Smooth muscle cell (in vitro differentiated cells): ENCODE measurements around the gene DGKB. TPM values are rescaled to one million over a fixed set of nuclear protein-coding genes. Genes with fewer than 3 reads are reported as not detected.

ENCODE experiments used
- DNase-seq: peaks from one replicate; lab custom pipeline; 2025; ENCODE audit not compliant: unreplicated experiment; lab: John Stamatoyannopoulos, UW
- H2AFZ ChIP-seq: fragments of 200-600 bp; sonication (generic); 2 replicates; pipeline ENCODE4 v1.6.0; 2016; ENCODE audit warnings: antibody characterized with exemption, low read depth, mild to moderate bottlenecking
- H3F3A ChIP-seq: fragments of 200-600 bp; sonication (generic); 2 replicates; pipeline ENCODE4 v1.6.0; 2017; ENCODE audit warnings: antibody characterized with exemption, low read depth
- H3K27ac ChIP-seq: fragments of 200-600 bp; sonication (generic); 2 replicates; pipeline ENCODE4 v1.5.1; 2016; ENCODE audit warnings: low read depth, mild to moderate bottlenecking
- H3K27me3 ChIP-seq: fragments of 200-600 bp; sonication (generic); 2 replicates; pipeline ENCODE4 v1.6.1; 2016; ENCODE audit warnings: low read depth, mild to moderate bottlenecking
- H3K36me3 ChIP-seq: fragments of 200-600 bp; sonication (generic); 2 replicates; pipeline ENCODE4 v1.5.1; 2016; ENCODE audit warnings: low read depth
- H3K4me1 ChIP-seq: fragments of 200-600 bp; sonication (generic); 2 replicates; pipeline ENCODE4 v1.5.1; 2016; ENCODE audit warnings: low read depth
- H3K4me2 ChIP-seq: fragments of 200-600 bp; sonication (generic); 2 replicates; pipeline ENCODE4 v1.6.0; 2016; ENCODE audit warnings: mild to moderate bottlenecking
- H3K4me3 ChIP-seq: fragments of 200-600 bp; sonication (generic); 2 replicates; pipeline ENCODE4 v1.5.1; 2016; ENCODE audit warnings: mild to moderate bottlenecking
- H3K79me2 ChIP-seq: fragments of 200-600 bp; sonication (generic); 2 replicates; pipeline ENCODE4 v1.6.0; 2016; ENCODE audit warnings: low read depth, mild to moderate bottlenecking
- H3K9ac ChIP-seq: fragments of 200-600 bp; sonication (generic); 2 replicates; pipeline ENCODE4 v1.6.0; 2016; ENCODE audit warnings: low read depth
- H3K9me3 ChIP-seq: fragments of 200-600 bp; sonication (generic); replicated peaks from 2 replicates; pipeline ENCODE4 v1.5.1; 2016; ENCODE audit warnings: low read depth
- H4K20me1 ChIP-seq: fragments of 200-600 bp; sonication (generic); 2 replicates; pipeline ENCODE4 v1.6.0; 2016; ENCODE audit warnings: low read depth
- CTCF ChIP-seq: fragments of 200-600 bp; sonication (generic); IDR thresholded peaks from 2 replicates; pipeline ENCODE4 v1.5.1; 2017; ENCODE audit warnings: borderline replicate concordance, mild to moderate bottlenecking, antibody characterized with exemption; ENCODE audit not compliant: insufficient read depth, poor library complexity, severe bottlenecking
- WGBS: methylation state at CpG from one replicate; pipeline ENCODE4 v1.1.7; 2016; ENCODE audit warnings: low lambda C conversion rate; 5-methylcytosine and 5-hydroxymethylcytosine counted together
- polyA plus RNA-seq: library from polyadenylated mRNA; unstranded; fragments of >200 nt; fragmentation: Nextera tagmentation; extraction: Ambion mirVana; gene quantifications from 2 replicates; pipeline ENCODE4 v1.2.1, GENCODE V29; 2016
- total RNA-seq: library from RNA; depleted of rRNA; stranded (reverse); fragments of >200 nt; gene quantifications from 2 replicates; pipeline ENCODE4 v1.2.3, GENCODE V29; 2014

The DGKB gene
- total and polyA plus RNA-seq, 2 experiments from 2014 or later = not detected

DNA sequence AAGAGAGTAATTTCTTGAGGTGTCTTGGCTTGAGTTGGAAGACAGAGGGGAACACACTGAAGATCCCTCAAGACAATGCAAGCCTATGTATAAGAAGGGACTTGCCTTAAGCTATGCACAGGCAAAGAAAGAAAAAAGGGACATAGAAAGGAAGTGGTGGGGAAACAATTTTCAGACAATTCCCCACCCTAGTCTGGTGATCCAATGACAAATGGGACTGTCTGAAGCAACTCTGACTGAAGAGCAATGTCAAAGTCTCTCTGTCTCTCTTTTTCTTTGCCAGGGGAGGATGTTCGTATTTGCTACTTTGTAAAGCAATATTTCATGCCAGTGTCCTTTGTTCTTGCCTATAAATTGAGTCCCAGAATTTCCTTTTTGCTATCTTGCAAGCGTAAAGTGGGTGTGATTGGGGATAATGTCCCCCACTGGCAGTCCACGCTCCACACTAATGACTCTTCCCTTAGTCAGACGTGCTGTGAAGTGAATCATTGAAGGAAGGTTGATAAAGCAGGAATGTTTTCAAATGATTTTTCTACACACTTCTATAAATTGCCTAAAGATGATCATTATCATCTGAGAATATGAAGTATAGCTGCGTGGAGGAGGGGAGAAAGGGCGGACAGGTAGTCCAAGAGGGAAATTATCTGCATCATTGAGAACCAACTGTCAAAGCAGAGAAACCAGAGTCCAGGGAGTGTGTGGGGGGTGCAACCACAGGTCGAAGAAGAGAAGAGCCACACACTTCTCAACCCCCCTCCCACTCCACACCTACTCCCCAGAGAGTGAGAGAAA, 669.3 kb downstream of the DGKB start:
- 43% methylated on average over 7 of the region's 7 CpGs for WGBS
- no peaks in the 10 kb centered on the region for H3K27me3 ChIP-seq
- H3K9me3 ChIP-seq = no peaks in the 10 kb centered on the region
- H4K20me1 ChIP-seq = no peaks in the 10 kb centered on the region
- H2AFZ ChIP-seq = peak overlapping the region; percentile 30
- H3K4me1 ChIP-seq = peaks cover 21% of the 10 kb centered on the region
- no peak for TF ChIP-seq CTCF
- H3K27ac ChIP-seq = peak overlapping the region; percentile 63
- no peak overlapping the region for H3K4me3 ChIP-seq
- peak overlapping the region; percentile 38 for H3K4me2 ChIP-seq
- H3F3A ChIP-seq = no peaks in the 10 kb centered on the region
- H3K36me3 ChIP-seq = no peaks in the 10 kb centered on the region
- no peak for DNase-seq
- H3K9ac ChIP-seq = no peak overlapping the region
- H3K79me2 ChIP-seq = no peaks in the 10 kb centered on the region

GRCh38 chr7:14229047-14229446, 673.5 kb downstream of the DGKB start:
- no peak overlapping the region for H3K4me3 ChIP-seq
- peaks cover 15% of the 10 kb centered on the region for H3K4me1 ChIP-seq
- H4K20me1 ChIP-seq = no peaks in the 10 kb centered on the region
- DNase-seq = no peak
- H3K27me3 ChIP-seq = no peaks in the 10 kb centered on the region
- no peak overlapping the region for H3K9ac ChIP-seq
- H3K79me2 ChIP-seq = no peaks in the 10 kb centered on the region
- no peak overlapping the region for H3K27ac ChIP-seq
- H3K9me3 ChIP-seq = no peaks in the 10 kb centered on the region
- H3K4me2 ChIP-seq = no peak overlapping the region
- H3K36me3 ChIP-seq = no peaks in the 10 kb centered on the region
- no peaks in the 10 kb centered on the region for H3F3A ChIP-seq
- TF ChIP-seq CTCF = no peak
- no peak overlapping the region for H2AFZ ChIP-seq

DNA sequence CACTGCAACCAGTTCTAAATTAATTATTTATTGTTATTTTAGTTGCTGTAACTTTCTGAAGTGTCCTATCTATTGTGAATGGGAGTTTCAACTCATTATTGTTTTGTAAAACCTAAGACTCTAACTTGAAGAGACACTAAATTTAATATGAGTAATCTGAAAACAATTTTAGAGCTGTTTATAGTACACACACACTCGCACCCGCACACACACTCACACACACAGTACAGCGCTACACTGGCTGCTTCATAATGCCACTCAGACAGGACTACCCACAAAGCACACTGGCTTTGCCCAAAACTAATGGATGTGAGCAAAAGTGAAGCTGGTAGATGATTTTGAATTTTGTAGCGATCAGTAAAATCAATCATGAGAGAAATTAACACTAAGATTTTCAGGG, 674.2 kb downstream of the DGKB start:
- no peak overlapping the region for H3K4me3 ChIP-seq
- H3K9me3 ChIP-seq = no peaks in the 10 kb centered on the region
- H3F3A ChIP-seq = no peaks in the 10 kb centered on the region
- no peak overlapping the region for H3K27ac ChIP-seq
- H4K20me1 ChIP-seq = no peaks in the 10 kb centered on the region
- no peak for DNase-seq
- H3K4me2 ChIP-seq = no peak overlapping the region
- H3K36me3 ChIP-seq = no peaks in the 10 kb centered on the region
- H3K27me3 ChIP-seq = no peaks in the 10 kb centered on the region
- no peak for TF ChIP-seq CTCF
- no peak overlapping the region for H2AFZ ChIP-seq
- H3K9ac ChIP-seq = no peak overlapping the region
- H3K4me1 ChIP-seq = peaks cover 9% of the 10 kb centered on the region
- no peaks in the 10 kb centered on the region for H3K79me2 ChIP-seq
- WGBS = 77% methylated on average over 4 of the region's 4 CpGs

- Histone ChIP-seq H3F3A (no peaks in the 10 kb centered on the region), H3K9me3 (no peaks in the 10 kb centered on the region), H3K27me3 (no peaks in the 10 kb centered on the region), H3K27ac (no peak overlapping the region), H3K4me1 (no peaks in the 10 kb centered on the region), H3K4me3 (no peak overlapping the region), H3K9ac (no peak overlapping the region), H2AFZ (no peak overlapping the region), H3K4me2 (no peak overlapping the region), H3K36me3 (no peaks in the 10 kb centered on the region), H3K79me2 (no peaks in the 10 kb centered on the region), H4K20me1 (no peaks in the 10 kb centered on the region)
- WGBS = 95% methylated on average over 2 of the region's 2 CpGs
- no peak for DNase-seq
- TF ChIP-seq CTCF = no peak
Measured at GRCh38 chr7:14226126-14226525, 676.4 kb downstream of the DGKB start.
